OCI-LY7 (cell line): ENCODE measurements around the gene KCNG3. TPM values are rescaled to one million over a fixed set of nuclear protein-coding genes. Genes with fewer than 3 reads are reported as not detected.

Experiments used
- BruUV-seq: library from RNA; stranded (reverse); fragments of 400-500 nt; replicated peaks from 2 replicates; lab custom pipeline; 2021; lab: Mats Ljungman, UMichigan
- CTCF ChIA-PET: fragments of 300-600 bp; sonication (Branson Sonifier 250); formaldehyde crosslinking; loops from one replicate; lab custom pipeline; 2022; ENCODE audit warnings: antibody characterized with exemption; ENCODE audit not compliant: unreplicated experiment; lab: Charles Lee
- POLR2A ChIA-PET: fragments of 300-600 bp; sonication (Branson Sonifier 250); formaldehyde crosslinking; loops from one replicate; lab custom pipeline; 2022; ENCODE audit warnings: antibody characterized with exemption; lab: Charles Lee
- DNase-seq: peaks from one replicate; pipeline ENCODE4 v3.0.0-alpha.2; 2015; ENCODE audit warnings: low spot score
- H2AFZ ChIP-seq: fragments of 200-600 bp; sonication (generic), shearing (Covaris generic); 2 replicates; pipeline ENCODE4 v1.6.1; 2014; ENCODE audit warnings: mild to moderate bottlenecking, antibody characterized with exemption, low read length, moderate library complexity
- H3K27ac ChIP-seq: fragments of 200-600 bp; sonication (generic); 2 replicates; pipeline ENCODE4 v1.5.1; 2014; ENCODE audit warnings: mixed run types, low read depth, mild to moderate bottlenecking, moderate library complexity, low read length, inconsistent platforms; ENCODE audit not compliant: poor library complexity, severe bottlenecking
- H3K36me3 ChIP-seq: fragments of 200-600 bp; sonication (generic); 2 replicates; pipeline ENCODE4 v1.6.1; 2014; ENCODE audit warnings: mild to moderate bottlenecking, antibody characterized with exemption, low read length, moderate library complexity, mixed read lengths; ENCODE audit not compliant: insufficient read depth
- H3K4me1 ChIP-seq: fragments of 200-600 bp; sonication (generic); 2 replicates; pipeline ENCODE4 v1.5.1; 2014; ENCODE audit warnings: mild to moderate bottlenecking, low read length; ENCODE audit not compliant: insufficient read depth, poor library complexity, severe bottlenecking
- H3K4me2 ChIP-seq: fragments of 200-600 bp; sonication (generic); 2 replicates; pipeline ENCODE4 v1.6.1; 2014; ENCODE audit warnings: mild to moderate bottlenecking, low read length
- H3K4me3 ChIP-seq: fragments of 200-600 bp; sonication (generic); 2 replicates; pipeline ENCODE4 v1.5.1; 2014; ENCODE audit warnings: mild to moderate bottlenecking, low read depth, low read length; ENCODE audit not compliant: poor library complexity, severe bottlenecking
- H3K79me2 ChIP-seq: fragments of 200-600 bp; sonication (generic); 2 replicates; pipeline ENCODE4 v1.6.1; 2016; ENCODE audit warnings: low read depth, mild to moderate bottlenecking, low read length, moderate library complexity, mixed read lengths; ENCODE audit not compliant: insufficient read depth
- H3K9me2 ChIP-seq: fragments of 200-600 bp; sonication (generic); 2 replicates; pipeline ENCODE4 v1.6.1; 2016; ENCODE audit warnings: mild to moderate bottlenecking, low read length, mixed read lengths; ENCODE audit not compliant: insufficient read depth
- H3K9me3 ChIP-seq: fragments of 200-600 bp; sonication (generic); 2 replicates; pipeline ENCODE4 v1.6.1; 2014; ENCODE audit warnings: mild to moderate bottlenecking, mixed run types, low read length, mixed read lengths
- H4K20me1 ChIP-seq: fragments of 200-600 bp; sonication (generic); 2 replicates; pipeline ENCODE4 v1.6.1; 2014; ENCODE audit warnings: mild to moderate bottlenecking, antibody characterized with exemption, low read length, moderate library complexity, mixed read lengths; ENCODE audit not compliant: insufficient read depth
- CTCF ChIP-seq: fragments of 200-600 bp; sonication (generic); conservative IDR thresholded peaks from 2 replicates; pipeline ENCODE4 v1.5.1; 2014; ENCODE audit warnings: mild to moderate bottlenecking, antibody characterized with exemption, low read length, moderate library complexity, mixed read lengths
- EZH2phosphoT487 ChIP-seq: fragments of 200-600 bp; sonication (generic); IDR thresholded peaks from 2 replicates; pipeline ENCODE4 v1.6.1; 2018; ENCODE audit warnings: low read depth, borderline replicate concordance, mild to moderate bottlenecking, mixed run types, antibody characterized with exemption, low read length, moderate library complexity, mixed read lengths
- intact Hi-C: fragments of 100-400 bp; cut with micrococcal nuclease; formaldehyde crosslinking; loops from one replicate; pipeline ENCODE4 v1.10.0; 2022; ENCODE audit not compliant: unreplicated experiment
- total RNA-seq, 2 experiments: library from RNA; depleted of rRNA in 1 of 2; stranded (reverse); fragments of >200 nt in 1 of 2; shearing (Covaris generic) in 1 of 2; gene quantifications; 2 replicates each; pipeline ENCODE4 v1.2.3, GENCODE V29; 2014 to 2022

KCNG3 gene
- total RNA-seq, 2 experiments from 2014 or later = 0.08 to 0.19 TPM

- Histone ChIP-seq H3K9me3 (no peaks in the 10 kb centered on the region), H3K4me3 (no peak overlapping the region), H3K27ac (no peak overlapping the region), H3K36me3 (no peaks in the 10 kb centered on the region), H3K4me1 (no peaks in the 10 kb centered on the region), H2AFZ (no peak overlapping the region), H3K9me2 (no peaks in the 10 kb centered on the region), H3K4me2 (no peak overlapping the region), H3K79me2 (no peaks in the 10 kb centered on the region), H4K20me1 (no peaks in the 10 kb centered on the region)
- peak; percentile 14 for DNase-seq
- intact Hi-C loops = no loop called here
- ChIA-PET POLR2A (interaction anchor here (0.6 to 0.7 kb wide), 3 partner anchors 14 to 150 kb away, joined by 3 to 8 read pairs (median 4); no protein-coding TSS in a partner anchor), CTCF (interaction anchor here (0.6 kb wide), 1 partner anchor 534 kb away, joined by 3 read pairs; no protein-coding TSS in a partner anchor)
- TF ChIP-seq CTCF = no peak
- BruUV-seq = no TSS peak
These were observed 18.9 kb downstream of the KCNG3 start for GRCh38 chr2:42474765-42475454.

GRCh38 chr2:42470706-42471105 is 23.1 kb downstream of the KCNG3 start:
- no peak overlapping the region for H3K27ac ChIP-seq
- POLR2A ChIA-PET = interaction anchor here (0.6 kb wide), 1 partner anchor 483 kb away, joined by 3 read pairs; no protein-coding TSS in a partner anchor
- H3K9me2 ChIP-seq = no peaks in the 10 kb centered on the region
- H4K20me1 ChIP-seq = no peaks in the 10 kb centered on the region
- no TSS peak for BruUV-seq
- H3K4me2 ChIP-seq = no peak overlapping the region
- TF ChIP-seq EZH2phosphoT487 (no peak), CTCF (no peak)
- H3K9me3 ChIP-seq = no peaks in the 10 kb centered on the region
- CTCF ChIA-PET = no interaction called here
- H2AFZ ChIP-seq = no peak overlapping the region
- intact Hi-C loops = no loop called here
- H3K79me2 ChIP-seq = no peaks in the 10 kb centered on the region
- no peaks in the 10 kb centered on the region for H3K36me3 ChIP-seq
- H3K4me3 ChIP-seq = no peak overlapping the region
- no peaks in the 10 kb centered on the region for H3K4me1 ChIP-seq
- no peak for DNase-seq

- Histone ChIP-seq H2AFZ (no peak overlapping the region), H4K20me1 (no peaks in the 10 kb centered on the region), H3K9me3 (no peaks in the 10 kb centered on the region), H3K4me1 (no peaks in the 10 kb centered on the region), H3K27ac (no peak overlapping the region), H3K36me3 (no peaks in the 10 kb centered on the region), H3K4me3 (no peak overlapping the region), H3K9me2 (no peaks in the 10 kb centered on the region), H3K79me2 (no peaks in the 10 kb centered on the region), H3K4me2 (no peak overlapping the region)
- ChIA-PET CTCF (interaction anchor here (0.6 kb wide), 1 partner anchor 93 kb away, joined by 3 read pairs; no protein-coding TSS in a partner anchor), POLR2A (interaction anchor here (0.6 to 0.7 kb wide), 3 partner anchors 72 to 401 kb away, joined by 3 to 7 read pairs (median 3); no protein-coding TSS in a partner anchor)
- TF ChIP-seq CTCF (no peak), EZH2phosphoT487 (no peak)
- no TSS peak for BruUV-seq
- DNase-seq = no peak
- intact Hi-C loops = no loop called here
These were observed 29.2 kb downstream of the KCNG3 start for GRCh38 chr2:42464631-42465030.
